Hepatocyte (in vitro differentiated cells): ENCODE measurements around the gene ST14. TPM values are rescaled to one million over a fixed set of nuclear protein-coding genes. Genes with fewer than 3 reads are reported as not detected.

Experiments used
- DNase-seq: peaks from one replicate; pipeline ENCODE4 v3.0.0-alpha.2; 2016; ENCODE audit warnings: low spot score
- H2AFZ ChIP-seq: fragments of 200-600 bp; sonication (generic); 2 replicates; pipeline ENCODE4 v1.6.0; 2016; ENCODE audit warnings: antibody characterized with exemption, mild to moderate bottlenecking
- H3K27ac ChIP-seq: fragments of 200-600 bp; sonication (generic); 2 replicates; pipeline ENCODE4 v1.5.1; 2016; ENCODE audit warnings: mild to moderate bottlenecking
- H3K27me3 ChIP-seq: fragments of 200-600 bp; sonication (generic); 2 replicates; pipeline ENCODE4 v1.6.1; 2016
- H3K36me3 ChIP-seq: fragments of 200-600 bp; sonication (generic); replicated peaks from 2 replicates; pipeline ENCODE4 v1.5.1; 2016; ENCODE audit warnings: low read depth; ENCODE audit not compliant: insufficient read depth
- H3K4me1 ChIP-seq: fragments of 200-600 bp; sonication (generic); 2 replicates; pipeline ENCODE4 v1.5.1; 2016; ENCODE audit warnings: mild to moderate bottlenecking, moderate library complexity; ENCODE audit not compliant: insufficient read depth
- H3K4me2 ChIP-seq: fragments of 200-600 bp; sonication (generic); 2 replicates; pipeline ENCODE4 v1.6.0; 2016
- H3K4me3 ChIP-seq: fragments of 200-600 bp; sonication (generic); 2 replicates; pipeline ENCODE4 v1.5.1; 2016; ENCODE audit warnings: mild to moderate bottlenecking
- H3K79me2 ChIP-seq: fragments of 200-600 bp; sonication (generic); 2 replicates; pipeline ENCODE4 v1.6.0; 2017; ENCODE audit warnings: mild to moderate bottlenecking
- H3K9me2 ChIP-seq: fragments of 200-600 bp; sonication (generic); replicated peaks from 2 replicates; pipeline ENCODE4 v1.6.0; 2017; ENCODE audit warnings: mild to moderate bottlenecking; ENCODE audit not compliant: insufficient read depth
- H3K9me3 ChIP-seq: fragments of 200-600 bp; sonication (generic); 2 replicates; pipeline ENCODE4 v1.5.1; 2016; ENCODE audit warnings: low read depth, mild to moderate bottlenecking
- H4K20me1 ChIP-seq: fragments of 200-600 bp; sonication (generic); 2 replicates; pipeline ENCODE4 v1.6.0; 2016; ENCODE audit warnings: mild to moderate bottlenecking; ENCODE audit not compliant: insufficient read depth, poor library complexity, severe bottlenecking
- EZH2 ChIP-seq: fragments of 200-600 bp; sonication (generic); IDR thresholded peaks from 2 replicates; pipeline ENCODE4 v1.6.1; 2016; ENCODE audit warnings: antibody characterized with exemption, mild to moderate bottlenecking, borderline replicate concordance
- EZH2phosphoT487 ChIP-seq: fragments of 200-600 bp; sonication (generic); IDR thresholded peaks from one replicate; pipeline ENCODE4 v1.6.1; 2018; ENCODE audit warnings: antibody characterized with exemption, mild to moderate bottlenecking, low read depth, moderate library complexity; ENCODE audit not compliant: unreplicated experiment, severe bottlenecking
- WGBS: methylation state at CpG from one replicate; pipeline ENCODE4 v1.1.6; 2016; ENCODE audit warnings: low lambda C conversion rate; ENCODE audit errors: missing lambda C conversion rate; 5-methylcytosine and 5-hydroxymethylcytosine counted together
- polyA plus RNA-seq: library from polyadenylated mRNA; unstranded; fragments of >200 nt; fragmentation: Nextera tagmentation; extraction: Ambion mirVana; gene quantifications from 2 replicates; pipeline ENCODE4 v1.2.1, GENCODE V29; 2016
- total RNA-seq: library from RNA; depleted of rRNA; stranded (reverse); fragments of >200 nt; gene quantifications from 2 replicates; pipeline ENCODE4 v1.2.3, GENCODE V29; 2014
- TF ChIP-seq, protein P1 (sequence below): fragments of 200-600 bp; sonication (generic); IDR thresholded peaks from 2 replicates; pipeline ENCODE4 v1.5.1; 2016; ENCODE audit warnings: antibody characterized with exemption, mild to moderate bottlenecking; ENCODE audit not compliant: poor library complexity

ST14 gene
- total and polyA plus RNA-seq, 2 experiments from 2014 or later = 85.2 to 93.3 TPM

- 78% methylated on average over 17 of the region's 17 CpGs for WGBS
- no peaks in the 10 kb centered on the region for H3K36me3 ChIP-seq
These were observed 57.1 kb downstream of the ST14 start for GRCh38 chr11:130216591-130217132.

GRCh38 chr11:130217133-130218031 lies 57.8 kb downstream of the ST14 start:
- H3K4me1 ChIP-seq = peaks cover 3% of the 10 kb centered on the region
- no peak for DNase-seq
- no peaks in the 10 kb centered on the region for H3K36me3 ChIP-seq
- no peak overlapping the region for H3K4me3 ChIP-seq
- H3K9me3 ChIP-seq = no peaks in the 10 kb centered on the region
- WGBS = 79% methylated on average over 21 of the region's 21 CpGs
- no peak overlapping the region for H3K27ac ChIP-seq
- no peaks in the 10 kb centered on the region for H3K27me3 ChIP-seq
- H3K4me2 ChIP-seq = no peak overlapping the region
- no peaks in the 10 kb centered on the region for H3K9me2 ChIP-seq
- H4K20me1 ChIP-seq = no peaks in the 10 kb centered on the region
- TF ChIP-seq, protein P1, sequence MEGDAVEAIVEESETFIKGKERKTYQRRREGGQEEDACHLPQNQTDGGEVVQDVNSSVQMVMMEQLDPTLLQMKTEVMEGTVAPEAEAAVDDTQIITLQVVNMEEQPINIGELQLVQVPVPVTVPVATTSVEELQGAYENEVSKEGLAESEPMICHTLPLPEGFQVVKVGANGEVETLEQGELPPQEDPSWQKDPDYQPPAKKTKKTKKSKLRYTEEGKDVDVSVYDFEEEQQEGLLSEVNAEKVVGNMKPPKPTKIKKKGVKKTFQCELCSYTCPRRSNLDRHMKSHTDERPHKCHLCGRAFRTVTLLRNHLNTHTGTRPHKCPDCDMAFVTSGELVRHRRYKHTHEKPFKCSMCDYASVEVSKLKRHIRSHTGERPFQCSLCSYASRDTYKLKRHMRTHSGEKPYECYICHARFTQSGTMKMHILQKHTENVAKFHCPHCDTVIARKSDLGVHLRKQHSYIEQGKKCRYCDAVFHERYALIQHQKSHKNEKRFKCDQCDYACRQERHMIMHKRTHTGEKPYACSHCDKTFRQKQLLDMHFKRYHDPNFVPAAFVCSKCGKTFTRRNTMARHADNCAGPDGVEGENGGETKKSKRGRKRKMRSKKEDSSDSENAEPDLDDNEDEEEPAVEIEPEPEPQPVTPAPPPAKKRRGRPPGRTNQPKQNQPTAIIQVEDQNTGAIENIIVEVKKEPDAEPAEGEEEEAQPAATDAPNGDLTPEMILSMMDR = no peak
- no peak for TF ChIP-seq EZH2
- TF ChIP-seq EZH2phosphoT487 = no peak
- H3K79me2 ChIP-seq = no peaks in the 10 kb centered on the region
- no peak overlapping the region for H2AFZ ChIP-seq

More at GRCh38 chr11:130216591-130217132, 57.1 kb downstream of the ST14 start:
- Histone ChIP-seq H3K27me3 (no peaks in the 10 kb centered on the region), H3K27ac (no peak overlapping the region), H3K4me3 (no peak overlapping the region), H2AFZ (no peak overlapping the region), H3K4me1 (peaks cover 3% of the 10 kb centered on the region), H3K79me2 (no peaks in the 10 kb centered on the region), H3K9me2 (no peaks in the 10 kb centered on the region), H4K20me1 (no peaks in the 10 kb centered on the region), H3K4me2 (no peak overlapping the region), H3K9me3 (no peaks in the 10 kb centered on the region)
- no peak for DNase-seq
- no peak for TF ChIP-seq EZH2phosphoT487
- TF ChIP-seq EZH2 = no peak
- TF ChIP-seq, protein P1 = no peak

DNA sequence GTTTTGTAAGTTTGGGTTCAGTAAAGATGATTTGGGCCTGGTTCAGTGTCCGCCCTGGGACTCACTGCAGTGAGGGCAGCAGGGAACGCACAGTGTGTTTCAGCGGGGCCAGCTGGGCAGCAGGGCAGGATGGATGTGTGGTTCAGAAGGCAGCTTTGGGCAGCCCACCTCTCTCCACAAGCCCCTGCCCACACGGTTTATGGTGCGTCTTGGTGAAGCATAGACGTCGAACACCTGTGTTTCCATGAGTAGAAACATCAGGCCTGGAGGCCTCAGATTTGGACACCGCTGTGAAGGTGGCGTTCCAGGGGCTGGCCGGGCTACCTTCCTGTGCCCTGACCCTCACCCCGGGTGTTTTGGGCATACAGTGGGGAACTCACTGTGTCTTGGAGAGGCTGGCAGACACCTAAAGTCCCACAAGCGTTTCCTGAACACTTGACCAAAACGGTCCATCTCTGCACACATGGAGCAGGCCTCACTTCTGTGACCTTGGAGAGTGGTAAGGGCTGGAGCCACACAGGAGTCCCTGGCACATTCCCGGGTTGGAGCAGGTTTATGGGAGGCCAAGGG lies 59.0 kb downstream of the ST14 start:
- no peak overlapping the region for H2AFZ ChIP-seq
- no peaks in the 10 kb centered on the region for H3K27me3 ChIP-seq
- no peaks in the 10 kb centered on the region for H3K9me3 ChIP-seq
- no peaks in the 10 kb centered on the region for H3K79me2 ChIP-seq
- H3K9me2 ChIP-seq = no peaks in the 10 kb centered on the region
- no peak overlapping the region for H3K27ac ChIP-seq
- WGBS = 95% methylated on average over 14 of the region's 14 CpGs
- TF ChIP-seq EZH2phosphoT487 (no peak), EZH2 (no peak)
- TF ChIP-seq, protein P1 = no peak
- H3K4me3 ChIP-seq = no peak overlapping the region
- H3K4me1 ChIP-seq = no peaks in the 10 kb centered on the region
- no peaks in the 10 kb centered on the region for H4K20me1 ChIP-seq
- H3K36me3 ChIP-seq = no peaks in the 10 kb centered on the region
- DNase-seq = no peak
- H3K4me2 ChIP-seq = no peak overlapping the region
